Activated CD8-positive, alpha-beta memory T cell treated with anti-CD3 and anti-CD28 coated beads for 48 hours (primary cell): ENCODE measurements around the gene ZGLP1.
"Not testable (repeated sequence)": the region's sequence is repeated elsewhere in the genome, so short reads cannot be mapped to it uniquely, and the experiment has no call there.

Experiments used
- DNase-seq, 3 experiments: peaks; one replicate each; pipeline ENCODE4 v3.0.0-alpha.2; 2020; ENCODE audit warnings: low read depth in 2 of 3, low spot score in 2 of 3

The ZGLP1 gene

DNA sequence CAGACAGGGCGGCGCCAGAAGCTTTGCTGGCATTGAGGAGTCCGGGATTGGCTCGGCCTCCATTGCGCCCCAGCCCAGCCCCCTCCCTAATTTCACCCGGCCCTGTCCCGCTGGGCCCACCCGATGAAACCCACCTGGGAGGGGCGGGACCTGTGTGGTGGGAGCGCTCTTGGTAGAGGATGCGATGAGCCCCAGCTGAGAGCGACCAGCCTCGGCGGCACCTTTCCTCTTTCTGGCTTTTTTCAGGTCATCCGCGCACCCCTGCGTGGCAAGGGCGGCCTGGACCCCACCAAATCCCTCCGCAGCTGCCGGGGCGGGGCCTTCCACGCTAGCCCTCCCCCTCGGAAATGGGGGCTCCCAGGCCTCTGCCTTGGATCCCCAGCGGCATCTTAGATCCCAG is at the start of gene ZGLP1:
TSS of gene ZGLP1 (minus strand) at position 393 of the 400 bp plus-strand sequence.
- DNase-seq, result no peak

DNA sequence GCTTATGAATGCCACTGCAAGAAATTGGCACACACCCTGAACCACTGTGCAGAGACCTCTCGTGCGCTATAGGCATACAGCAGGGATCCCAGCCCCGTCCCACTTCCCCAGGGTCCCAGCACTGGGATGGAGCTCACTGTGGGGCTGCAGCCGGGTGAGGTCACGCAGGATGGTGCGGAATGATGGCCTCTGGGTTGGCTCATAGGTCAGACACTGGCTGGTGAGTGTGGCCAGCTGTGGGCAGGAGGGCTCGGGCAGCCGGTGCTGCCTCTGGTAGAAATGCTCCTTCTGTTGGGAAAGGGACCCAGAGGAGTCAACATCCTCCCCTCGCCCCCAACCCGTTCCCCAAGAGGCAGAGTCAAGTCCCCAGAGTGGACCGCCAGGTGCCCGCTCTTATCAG is 46.8 kb upstream of the ZGLP1 start:
- no peak for DNase-seq

DNA sequence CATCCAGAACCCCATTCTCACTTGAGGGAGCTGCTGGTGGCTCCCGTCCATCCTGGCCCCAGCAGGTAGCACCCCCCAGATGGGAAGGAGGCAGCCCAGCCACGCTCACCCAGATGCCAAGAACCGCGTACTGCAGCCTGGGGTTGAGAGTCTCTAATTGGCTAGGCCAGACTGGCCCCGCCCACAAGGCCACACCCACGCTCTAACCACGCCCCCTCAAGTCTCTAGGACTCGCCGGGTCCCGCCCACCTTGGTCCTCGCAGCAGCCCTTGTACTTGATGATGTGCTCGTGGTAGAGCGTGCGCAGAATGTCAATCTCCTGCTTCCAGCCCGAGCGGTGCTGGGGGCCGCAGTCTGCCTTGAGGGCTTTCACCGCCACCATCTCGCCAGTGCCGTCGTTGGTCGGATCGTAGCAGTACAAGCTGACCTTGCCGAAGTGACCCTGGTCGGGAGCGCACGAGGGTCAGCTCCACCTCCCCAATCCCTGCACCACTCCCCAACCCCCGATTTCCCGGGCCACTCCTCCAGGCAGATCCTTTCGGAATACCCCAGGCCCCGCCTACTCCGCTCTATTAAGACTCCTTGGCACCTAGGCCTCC is 44.3 kb upstream of the ZGLP1 start:
- DNase-seq, result peak in 1 of 3 experiments; percentile 29

DNA sequence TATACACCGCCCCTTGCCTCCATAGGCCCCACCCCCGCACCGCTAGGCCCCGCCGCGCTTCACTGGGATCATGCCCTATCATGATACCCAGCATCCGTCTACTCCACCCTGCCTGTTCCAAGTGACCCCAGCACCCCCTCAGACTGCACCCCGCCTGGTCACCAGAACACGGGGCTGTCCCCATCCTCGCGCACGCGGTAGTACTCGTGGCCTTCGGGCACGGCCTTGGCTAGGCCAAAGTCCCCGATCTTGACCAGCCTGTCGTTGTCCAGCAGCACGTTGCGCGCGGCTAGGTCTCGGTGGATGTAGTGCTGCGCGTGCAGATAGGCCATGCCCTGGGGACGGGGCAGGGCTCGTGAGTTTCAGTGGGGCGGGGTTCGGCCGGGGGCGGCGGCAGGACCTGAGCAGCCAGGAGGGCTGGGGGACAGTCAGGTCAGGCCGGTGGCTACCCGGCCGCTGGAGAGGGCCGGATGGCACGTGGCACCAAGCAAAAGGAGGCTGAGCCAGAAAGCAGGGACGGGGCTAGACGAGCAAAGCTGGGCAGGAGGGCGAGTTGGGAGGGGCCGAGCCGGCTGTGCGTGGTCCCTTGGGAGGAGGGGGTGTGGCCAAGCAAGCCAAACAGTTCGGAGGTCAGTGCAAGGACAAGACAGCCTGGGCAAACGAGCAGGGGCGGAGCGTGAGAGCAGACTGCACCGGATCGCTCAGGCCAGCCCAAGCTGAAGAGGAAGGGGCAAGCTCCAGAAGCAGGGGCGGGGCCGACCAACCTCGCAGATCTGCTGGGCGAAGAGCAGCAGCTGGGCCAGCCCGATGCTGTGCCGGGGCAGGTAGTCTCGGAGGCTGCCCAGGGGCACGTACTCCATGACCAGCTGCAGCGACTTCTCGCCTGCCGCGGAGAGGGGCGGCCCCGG is 43.4 kb upstream of the ZGLP1 start:
- DNase-seq, result no peak

DNA sequence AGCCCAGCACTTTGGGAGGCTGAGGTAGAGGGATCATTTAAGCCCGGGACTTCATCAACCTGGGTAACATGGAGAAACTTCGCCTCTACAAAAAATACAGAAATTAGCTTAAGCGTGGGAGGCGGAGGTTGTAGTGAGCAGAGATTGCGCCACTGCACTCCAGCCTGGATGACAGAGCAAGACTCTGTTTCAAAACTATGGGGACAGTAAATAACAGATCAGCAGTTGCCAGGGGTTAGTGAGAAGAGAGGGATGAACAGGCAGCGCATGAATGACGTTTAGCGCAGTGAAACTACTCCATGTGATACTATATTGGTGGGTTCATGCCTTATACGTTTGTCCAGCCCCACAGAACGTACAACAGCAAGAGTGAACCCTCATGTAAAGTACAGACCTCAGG is 36.9 kb upstream of the ZGLP1 start:
- DNase-seq, result no peak

DNA sequence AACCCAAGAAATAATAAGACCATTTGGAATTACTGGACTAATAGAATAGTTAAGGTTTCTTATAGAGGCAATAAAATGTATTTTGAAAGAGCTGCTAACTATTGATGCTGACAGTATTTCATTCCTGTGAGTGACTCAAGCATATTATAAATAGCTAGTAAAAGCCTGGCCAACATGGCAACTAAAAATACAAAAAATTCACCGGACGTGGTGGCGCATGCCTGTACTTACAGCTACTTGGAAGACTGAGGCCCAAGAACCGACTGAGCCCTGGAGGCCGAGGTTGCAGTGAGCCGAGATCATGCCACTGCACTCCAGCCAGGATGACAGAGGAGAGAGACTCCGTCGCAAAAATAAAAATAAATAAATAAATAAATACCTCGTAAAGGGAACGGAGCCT is 35.2 kb upstream of the ZGLP1 start:
- no peak for DNase-seq

DNA sequence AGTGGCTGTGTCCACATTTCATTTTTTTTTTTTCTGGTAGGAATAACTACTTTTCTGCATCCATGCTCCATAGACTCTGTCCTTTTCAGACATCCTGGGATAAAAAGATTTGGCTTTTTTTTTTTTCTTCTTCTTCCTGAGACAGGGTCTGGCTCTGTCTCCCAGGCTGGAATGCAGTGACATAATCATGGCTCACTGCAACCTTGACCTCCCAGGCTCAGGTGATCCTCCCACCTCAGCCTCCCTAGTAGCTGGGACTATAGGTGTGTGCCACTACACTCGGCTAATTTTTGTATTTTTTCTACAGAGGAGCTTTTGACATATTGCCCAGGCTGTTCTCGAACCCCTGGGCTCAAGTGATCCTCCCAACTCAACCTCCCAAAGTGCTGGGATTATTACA is 33.9 kb upstream of the ZGLP1 start:
- DNase-seq, result no peak

DNA sequence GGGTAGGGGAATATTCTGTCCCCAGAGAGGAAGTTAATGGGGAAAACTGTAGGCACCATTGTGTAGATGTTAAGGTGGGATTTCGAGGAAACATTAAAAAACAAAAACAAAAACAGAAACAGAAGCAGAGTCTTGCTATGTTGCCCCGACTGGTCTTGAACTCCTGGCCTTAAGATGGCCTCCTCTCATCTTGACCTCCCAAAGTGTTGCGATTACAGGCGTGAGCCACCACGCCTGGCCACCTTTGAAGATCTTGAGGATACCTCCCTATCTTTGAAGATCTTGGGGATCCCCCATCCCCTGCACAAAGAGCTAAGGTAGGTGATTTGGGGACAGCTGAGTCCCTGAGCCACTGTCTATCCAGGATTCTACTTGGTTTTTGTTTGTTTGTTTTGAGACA is 30.4 kb upstream of the ZGLP1 start:
- no peak for DNase-seq

DNA sequence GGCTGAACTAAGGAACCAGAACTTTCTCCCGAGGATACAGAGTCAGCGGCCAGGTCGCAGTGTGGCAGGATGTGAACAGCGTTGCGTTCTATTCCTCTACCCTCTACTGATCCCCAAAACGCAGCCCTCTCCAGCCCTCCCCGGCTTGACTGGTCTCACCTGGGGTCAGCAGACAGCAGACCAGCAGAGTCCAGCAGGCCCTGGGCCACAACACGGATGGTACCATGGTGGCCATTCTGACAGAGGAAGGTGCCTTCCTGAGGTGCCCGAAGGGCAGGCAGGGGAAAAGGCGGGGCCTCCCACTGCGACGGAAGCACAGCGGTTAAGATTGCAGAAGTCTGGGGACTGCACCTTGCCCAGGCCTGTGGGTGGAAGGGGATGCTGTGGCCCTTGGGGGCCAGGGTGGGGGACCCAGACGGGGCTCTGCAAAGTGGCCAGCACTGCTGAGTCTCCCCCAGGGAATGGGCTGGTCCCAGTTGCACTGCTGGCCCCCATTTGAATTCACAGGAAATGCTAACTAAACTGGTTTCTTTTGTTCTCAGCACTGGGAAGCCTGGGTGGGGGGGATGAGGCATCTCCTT is 29.9 kb upstream of the ZGLP1 start, which contains the start of gene ICAM3:
TSS of gene ICAM3 (minus strand) at position 245 of the 581 bp plus-strand sequence. CDS start at position 235, 10 bp downstream.
- peak; percentile 48 to 50 (median 50) for DNase-seq

DNA sequence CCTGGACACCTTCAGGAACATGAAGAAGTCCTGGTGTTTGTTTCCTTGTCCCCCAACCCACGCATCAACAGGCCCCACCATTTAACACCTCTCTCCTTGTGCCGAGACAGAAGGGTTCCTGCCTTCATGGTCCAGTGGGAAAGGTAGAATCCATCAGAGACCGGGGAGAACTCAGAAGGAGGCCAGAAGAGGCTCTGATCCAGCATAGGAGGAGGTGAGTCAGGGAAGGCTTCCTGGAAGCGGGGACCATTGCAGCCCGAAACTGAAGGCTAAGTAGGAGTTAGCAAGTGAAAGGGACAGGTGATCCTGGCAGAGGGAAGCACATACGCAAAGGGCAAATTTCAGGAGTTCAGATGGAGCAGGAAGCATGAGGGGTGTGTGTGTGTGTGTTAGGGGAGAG is 29.3 kb upstream of the ZGLP1 start:
- no peak for DNase-seq

DNA sequence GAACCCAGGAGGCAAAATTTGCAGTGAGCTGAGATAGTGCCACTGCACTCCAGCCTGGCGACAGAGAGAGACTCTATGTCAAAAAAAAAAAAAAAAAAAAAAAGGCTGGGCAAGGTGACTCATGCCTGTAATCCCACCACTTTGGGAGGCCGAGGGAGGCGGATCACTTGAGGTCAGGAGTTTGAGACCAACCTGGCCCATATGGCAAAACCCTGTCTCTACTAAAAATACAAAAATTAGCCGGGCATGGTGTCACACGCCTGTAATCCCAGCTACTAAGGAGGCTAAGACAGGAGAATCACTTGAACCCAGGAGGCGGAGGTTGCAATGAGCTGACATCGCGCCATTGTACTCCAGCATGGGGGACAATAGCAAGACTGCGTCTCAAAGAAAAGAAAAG is 27.1 kb upstream of the ZGLP1 start:
- not testable (repeated sequence) for DNase-seq

DNA sequence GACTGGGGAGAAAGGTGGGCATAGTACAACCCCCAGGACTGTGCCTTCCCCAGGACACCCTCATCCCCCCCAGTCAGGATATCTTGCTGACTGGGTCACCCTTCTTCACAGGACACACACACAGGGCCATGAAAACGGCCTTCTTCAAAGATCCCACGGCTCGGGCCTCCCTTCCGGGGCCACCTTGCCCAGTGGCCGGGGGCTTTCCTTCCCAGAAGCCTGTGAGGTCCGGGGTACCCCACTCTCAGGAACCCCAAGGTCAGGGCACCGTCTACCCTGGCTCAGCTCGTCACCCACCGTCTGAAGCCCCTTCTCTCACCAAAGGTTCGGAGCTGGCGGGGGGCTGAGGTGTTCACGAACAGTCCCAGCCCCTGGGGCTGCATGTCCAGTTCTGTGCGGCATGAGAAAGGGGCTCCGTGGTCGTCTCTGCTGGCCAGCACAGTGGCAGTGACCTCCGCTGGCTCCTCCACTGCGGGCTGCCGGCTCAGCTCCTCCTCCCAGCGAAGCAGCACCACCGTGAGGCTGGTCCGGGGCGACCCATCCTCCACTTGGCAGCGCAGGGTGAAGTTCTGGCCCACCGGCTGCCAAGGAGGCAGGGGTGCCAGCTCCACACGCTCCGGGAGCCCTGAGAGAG is 25.9 kb upstream of the ZGLP1 start:
- no peak for DNase-seq

DNA sequence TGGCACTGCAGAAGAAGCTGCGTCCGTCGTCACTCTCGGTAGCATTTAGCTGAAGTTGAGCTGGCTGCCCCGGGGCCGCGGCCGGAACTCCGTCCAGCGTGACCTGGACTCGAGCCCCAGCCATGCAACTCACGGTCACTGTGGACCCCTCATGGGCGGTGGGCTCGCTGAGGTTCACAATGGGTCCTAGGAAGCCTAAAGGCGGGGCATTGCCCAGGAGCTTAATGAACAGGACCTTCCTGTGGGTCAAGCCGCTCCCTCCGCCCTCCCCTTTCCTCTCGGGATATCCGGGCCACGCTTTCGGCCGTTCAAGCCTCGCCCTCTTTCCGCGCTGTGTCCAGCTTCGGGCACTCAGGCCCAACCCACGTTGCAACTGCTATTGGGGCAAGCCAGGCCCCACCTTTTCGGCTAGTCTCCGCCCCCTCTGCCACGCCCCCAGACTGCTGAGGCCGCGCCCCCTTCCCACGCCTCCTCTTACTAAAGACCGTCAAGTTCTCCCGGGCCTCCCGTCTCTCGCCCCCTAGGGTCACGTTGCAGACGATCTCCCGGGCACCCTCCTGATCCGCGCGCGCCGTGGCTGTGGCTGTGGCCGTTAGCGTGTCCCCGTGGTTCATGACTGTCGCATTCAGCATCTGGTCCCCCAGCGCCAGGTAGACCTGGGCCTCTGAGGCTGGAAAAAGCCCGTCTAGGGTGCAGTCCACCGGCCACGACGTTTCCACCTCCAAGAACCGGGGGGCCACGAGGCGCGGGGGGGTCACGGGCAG is 25.2 kb upstream of the ZGLP1 start:
- DNase-seq, result peak; percentile 38 to 62 (median 60)

DNA sequence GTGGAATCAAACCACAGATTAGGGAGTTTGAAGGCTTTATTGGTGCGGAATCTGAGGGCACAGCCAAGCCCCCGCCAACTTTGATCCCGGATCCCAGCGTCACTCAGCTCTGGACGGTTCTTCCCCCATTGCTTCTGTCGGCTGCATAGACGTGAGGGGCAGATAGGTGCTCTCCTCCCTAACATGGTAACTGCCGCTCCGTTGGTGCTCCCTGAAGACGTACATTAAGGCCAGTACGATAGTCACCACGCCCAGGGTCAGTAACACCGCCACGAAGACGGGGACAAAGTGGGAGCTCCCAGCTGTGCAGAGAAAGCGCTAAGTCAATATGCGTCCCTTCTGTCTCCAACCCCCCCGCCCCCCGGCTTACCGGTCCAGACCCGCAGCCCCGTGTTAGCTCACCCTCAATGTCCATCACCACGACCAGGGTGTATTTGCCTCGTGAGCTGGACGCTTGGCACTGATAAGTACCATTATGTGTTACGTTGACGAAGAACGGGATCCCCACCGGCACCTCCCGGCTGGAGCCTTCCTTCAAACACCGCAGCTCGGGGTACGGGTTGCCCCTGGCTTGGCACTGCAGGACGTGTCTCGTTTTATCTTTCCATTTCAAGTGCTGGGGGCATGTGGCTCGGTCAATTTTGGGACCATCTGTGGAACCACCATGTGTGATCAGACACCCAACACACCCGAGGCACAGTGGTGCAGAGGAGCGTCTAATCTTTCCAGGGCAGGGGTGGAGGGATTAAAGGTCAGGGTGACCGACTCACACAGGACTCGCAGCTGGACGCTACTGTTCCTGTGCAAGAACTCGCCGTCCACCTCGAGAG is 24.4 kb upstream of the ZGLP1 start:
- DNase-seq, result no peak

DNA sequence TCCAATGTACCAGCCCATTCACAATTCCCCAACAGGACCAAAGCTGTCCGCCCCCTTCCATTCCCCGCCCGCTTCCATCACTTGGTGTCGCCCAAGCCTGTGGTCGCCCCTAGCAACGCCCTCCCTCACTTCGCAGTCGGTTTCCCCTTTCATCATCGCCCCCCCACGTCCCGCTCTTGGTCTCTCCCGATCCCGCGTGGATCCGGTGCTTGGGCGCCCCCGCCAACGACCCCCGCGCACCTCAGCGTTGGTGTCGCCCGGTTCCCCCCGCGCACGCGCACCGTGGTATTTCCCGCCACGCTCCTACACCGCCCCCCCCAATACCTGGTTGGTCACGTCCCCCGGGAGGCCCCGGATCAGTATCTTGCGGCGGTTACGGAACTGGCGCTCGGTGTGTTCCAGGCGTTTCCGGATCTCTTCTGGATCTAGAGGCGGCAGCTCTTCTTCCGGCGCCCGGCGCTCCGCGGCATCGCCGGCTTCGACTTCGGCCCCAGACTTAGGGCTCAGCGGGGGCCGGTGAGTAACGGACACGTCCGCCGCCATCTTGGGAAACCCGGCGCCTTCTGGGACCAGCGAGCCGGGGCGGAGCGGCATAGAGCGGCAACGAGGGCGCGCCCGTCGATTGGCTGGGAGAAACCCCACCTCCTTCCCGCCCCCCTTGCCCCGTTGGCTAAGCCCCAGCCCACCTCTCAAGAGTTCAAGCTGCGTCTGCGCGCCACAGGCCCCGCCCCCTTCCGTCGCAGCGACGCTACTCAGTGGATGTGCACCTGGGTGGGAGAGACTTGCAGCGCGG is 23.5 kb upstream of the ZGLP1 start, which contains the start of gene RAVER1:
TSS of gene RAVER1 (minus strand) at position 565 of the 793 bp plus-strand sequence. CDS start at position 543, 22 bp downstream.
- peak; percentile 93 to 95 (median 94) for DNase-seq

DNA sequence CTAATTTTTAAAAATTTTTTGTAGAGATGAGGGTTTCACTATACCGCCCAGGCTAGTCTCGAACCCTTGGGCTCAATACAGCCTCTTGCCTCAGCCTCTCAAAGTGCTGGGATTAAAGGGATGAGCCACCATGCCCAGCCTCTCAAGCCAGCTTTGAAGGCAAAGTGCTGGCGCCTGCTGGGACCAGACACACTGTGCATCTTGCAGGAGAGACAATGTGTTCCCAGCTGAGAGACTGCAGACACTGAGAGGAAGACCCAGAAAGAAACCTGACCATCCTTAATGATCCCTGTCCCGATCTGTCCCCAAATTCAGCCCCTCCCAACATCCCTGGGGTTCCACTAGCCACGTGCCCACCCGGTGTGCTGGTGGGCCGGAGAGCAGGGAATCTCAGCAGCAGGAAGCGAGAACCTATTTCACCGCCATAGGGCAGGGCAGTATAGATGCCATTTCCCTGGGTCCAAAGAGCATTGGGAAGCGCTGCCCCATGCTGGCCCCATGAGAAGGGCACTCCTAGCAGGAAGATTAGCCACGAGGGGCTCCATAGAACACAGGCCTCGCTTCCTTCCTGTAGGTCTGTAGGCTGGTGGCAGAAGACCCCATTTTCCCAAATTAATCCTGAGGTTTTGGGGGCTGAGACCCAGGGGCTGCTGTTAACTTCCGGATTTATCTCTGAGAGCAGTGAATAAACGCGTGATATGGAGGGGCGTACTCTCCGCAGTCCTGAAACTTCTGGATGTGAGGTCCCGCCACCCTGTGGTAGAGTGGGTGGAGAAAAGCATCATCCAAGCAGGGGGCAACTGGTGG is 22.7 kb upstream of the ZGLP1 start:
- DNase-seq, result no peak

DNA sequence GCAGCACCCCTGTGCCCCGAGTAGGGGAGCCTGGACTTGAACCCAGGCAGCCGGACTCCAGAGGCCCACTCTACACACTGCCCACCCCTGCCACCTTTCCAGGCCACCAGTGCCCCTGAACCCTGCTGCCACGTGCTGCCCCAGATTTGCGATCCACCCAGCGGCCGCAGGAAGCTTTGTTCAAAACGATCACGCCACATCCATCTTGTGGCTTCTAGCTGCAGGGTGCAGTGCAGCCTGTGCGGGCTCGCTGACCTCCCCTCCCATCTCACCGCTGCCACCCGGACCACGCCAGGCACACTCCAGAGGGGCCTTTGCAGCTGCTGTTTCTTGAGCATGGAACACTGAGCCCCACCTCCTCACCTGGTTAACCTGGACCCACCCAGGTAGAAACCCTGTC is 19.9 kb upstream of the ZGLP1 start:
- DNase-seq, result no peak
